ENCODE data around the gene DHODH.

DHODH gene

DNA sequence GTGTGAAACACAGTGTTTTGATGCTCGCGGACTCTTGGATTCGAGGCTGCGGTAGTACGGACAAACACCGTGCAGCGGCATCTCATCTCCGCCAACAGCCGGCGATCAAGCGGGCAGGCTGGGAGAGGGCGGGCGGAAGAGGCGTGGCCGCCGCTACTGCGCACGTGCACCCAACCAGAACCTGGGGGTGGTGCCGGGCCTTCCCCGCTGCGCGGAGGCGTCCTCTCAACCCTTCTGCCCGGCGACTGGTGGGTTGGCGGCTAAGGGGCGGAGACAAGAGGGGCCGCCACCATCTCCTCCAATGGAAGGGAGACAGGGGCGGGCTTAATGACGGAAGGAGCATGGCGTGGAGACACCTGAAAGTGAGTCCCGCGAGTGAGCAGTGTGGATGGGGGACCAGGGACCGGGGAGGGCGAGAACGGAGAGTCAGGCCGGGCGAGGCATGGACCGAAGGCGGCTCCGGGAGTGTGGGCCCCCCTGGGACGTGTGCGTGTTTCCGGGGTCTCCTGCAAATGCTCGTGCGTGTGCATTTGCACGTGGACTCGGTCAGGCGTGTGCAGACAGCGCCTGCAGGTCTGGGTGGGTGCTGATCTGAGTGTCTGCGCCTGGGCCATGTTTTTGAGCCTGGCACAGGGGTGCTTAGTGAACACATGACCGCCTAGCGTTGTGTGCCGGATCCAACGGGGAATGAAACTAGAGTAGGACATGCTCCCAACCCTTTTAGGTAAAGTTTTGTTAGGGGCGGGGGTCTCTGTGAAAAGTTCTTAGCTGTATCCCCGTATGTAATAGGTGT is at the start of gene DHODH:
DHODH (plus strand) TSS at position 321 of the 793 bp plus-strand sequence; CDS start at position 342, 21 bp downstream.
- peak; percentile 37; the same call in 1 of the 2 replicates for TF ChIP-seq ZFX (IDR thresholded peaks at IDR 0.05)
- TF ChIP-seq, protein P1, sequence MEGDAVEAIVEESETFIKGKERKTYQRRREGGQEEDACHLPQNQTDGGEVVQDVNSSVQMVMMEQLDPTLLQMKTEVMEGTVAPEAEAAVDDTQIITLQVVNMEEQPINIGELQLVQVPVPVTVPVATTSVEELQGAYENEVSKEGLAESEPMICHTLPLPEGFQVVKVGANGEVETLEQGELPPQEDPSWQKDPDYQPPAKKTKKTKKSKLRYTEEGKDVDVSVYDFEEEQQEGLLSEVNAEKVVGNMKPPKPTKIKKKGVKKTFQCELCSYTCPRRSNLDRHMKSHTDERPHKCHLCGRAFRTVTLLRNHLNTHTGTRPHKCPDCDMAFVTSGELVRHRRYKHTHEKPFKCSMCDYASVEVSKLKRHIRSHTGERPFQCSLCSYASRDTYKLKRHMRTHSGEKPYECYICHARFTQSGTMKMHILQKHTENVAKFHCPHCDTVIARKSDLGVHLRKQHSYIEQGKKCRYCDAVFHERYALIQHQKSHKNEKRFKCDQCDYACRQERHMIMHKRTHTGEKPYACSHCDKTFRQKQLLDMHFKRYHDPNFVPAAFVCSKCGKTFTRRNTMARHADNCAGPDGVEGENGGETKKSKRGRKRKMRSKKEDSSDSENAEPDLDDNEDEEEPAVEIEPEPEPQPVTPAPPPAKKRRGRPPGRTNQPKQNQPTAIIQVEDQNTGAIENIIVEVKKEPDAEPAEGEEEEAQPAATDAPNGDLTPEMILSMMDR (conservative IDR thresholded peaks at IDR 0.05) = no peak
- peak within 1 kb of the TSS; percentile 82 for H3K27ac ChIP-seq

DNA sequence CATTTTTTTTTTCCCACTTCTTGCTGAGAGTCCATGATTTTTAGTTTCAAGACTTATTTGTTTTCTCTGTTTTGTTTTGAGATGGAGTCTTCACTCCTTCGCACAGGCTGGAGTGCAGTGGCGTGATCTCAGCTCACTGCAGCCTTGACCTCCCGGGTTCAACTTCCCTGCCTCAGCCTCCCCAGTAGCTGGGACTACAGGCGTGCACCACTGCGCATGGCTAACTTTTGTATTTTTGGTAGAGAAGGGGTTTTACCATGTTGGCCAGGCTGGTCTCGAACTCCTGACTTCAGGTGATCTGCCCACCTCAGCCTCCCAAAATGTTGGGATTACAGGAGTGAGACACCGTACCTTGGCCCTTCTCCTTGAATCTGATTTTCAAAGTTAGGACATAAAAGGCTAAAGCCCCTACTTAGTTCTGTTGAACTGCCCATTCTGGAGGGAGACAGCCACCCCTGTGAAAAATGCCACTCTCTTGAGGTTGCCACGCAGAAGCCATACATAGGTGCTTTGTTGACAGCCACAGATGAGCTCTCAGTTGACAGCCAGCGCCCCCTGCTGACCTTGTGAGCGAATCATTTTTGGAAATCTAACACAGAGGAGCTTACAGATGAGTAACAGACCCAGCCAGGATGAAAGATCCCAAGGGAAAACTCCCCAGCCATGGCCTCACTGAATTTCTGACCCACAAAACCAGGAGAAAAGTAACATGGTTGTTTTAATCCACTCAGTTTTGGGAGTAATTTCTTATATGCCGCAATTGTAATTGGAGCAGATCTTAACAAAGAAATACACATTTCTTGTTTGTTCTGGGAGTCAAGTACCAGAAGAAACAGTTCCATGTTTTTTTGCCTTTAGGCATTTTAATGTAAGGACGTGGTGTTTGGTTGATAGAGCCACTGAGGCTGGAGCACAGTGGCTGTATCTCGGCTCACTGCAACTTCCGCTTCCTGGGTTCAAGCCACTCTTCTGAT is 47.2 kb upstream of the DHODH start:
- H3K27ac ChIP-seq = no peak overlapping the region

DNA sequence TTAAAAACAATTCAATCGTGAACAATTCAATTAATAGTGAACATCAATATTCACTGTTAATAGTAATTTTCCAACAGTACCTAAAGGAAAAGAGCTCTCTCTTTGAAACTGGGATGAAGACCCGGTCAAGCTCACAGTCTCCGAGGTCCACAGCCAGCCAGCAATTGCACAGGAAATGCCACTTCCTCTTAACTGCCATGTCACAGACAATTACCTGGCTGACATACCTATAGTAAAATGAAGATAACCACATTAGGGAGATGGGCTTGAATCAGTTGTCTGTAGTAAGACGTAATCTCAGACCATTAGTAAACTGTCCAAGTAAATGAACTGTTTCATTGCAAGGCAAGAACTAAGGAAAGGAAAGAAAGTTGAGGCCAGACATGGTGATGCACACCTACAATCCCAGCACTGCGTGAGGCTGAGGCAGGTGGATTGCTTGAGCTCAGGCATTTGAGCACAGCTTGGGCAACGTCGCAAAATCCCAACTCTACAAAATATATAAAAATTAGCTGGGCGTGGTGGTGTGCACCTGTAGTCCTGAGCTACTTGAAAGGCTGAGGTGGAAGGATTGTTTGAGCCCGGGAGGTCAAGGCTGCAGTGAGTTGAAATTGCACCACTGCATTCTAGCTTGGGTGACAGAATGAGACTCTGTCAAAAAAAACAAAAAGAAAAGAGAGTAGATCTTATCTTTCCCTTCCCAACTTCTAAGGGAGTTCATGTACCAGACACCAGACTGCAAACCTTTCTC is 45.2 kb upstream of the DHODH start:
- H3K27ac ChIP-seq = no peak overlapping the region
- no peak for TF ChIP-seq ZFX (IDR thresholded peaks at IDR 0.05)
- TF ChIP-seq, protein P1 (conservative IDR thresholded peaks at IDR 0.05) = no peak

More for the DNA sequence above, 47.2 kb upstream of the DHODH start:
- TF ChIP-seq, protein P1 (conservative IDR thresholded peaks at IDR 0.05) = peak; percentile 92
- TF ChIP-seq ZFX (IDR thresholded peaks at IDR 0.05) = no peak

DNA sequence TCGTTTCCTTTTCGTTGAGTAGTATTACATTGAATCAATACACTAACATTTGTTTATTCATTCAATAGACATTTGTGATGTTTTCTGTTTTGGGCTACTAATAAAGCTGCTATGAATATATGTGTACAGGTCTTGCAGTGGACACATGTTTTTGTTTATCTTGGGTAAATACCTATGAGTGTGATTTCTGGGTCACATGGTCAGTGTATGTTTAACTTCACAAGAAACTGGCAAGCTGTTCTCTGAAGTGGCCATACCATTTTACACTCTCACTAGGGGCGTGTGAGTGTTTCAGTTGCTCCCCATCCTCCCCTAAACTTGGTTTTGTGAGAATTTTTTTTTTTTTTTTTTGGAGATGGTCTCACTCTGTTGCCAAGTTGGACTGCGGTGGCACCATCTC is 43.3 kb upstream of the DHODH start:
- no peak overlapping the region for H3K27ac ChIP-seq
- TF ChIP-seq, protein P1 (conservative IDR thresholded peaks at IDR 0.05) = no peak
- no peak for TF ChIP-seq ZFX (IDR thresholded peaks at IDR 0.05)

DNA sequence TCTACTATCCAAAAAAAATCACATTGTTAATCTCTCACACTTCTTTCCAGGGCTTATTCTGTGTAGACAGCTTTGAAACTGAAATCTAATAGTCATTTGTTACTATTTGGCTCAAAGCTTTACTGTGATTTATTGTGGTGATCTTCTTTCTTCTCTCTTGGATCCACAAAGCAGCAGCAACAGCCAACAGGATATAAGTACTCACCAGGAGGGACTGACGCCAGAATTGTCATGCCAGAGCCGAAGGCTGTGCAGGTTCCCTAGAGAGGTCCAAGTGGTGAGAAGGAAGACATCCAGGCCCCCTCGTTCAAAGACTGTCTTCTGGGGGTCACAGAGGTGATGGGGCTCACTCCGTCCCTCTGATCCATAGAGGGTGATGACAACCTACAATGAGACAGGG is 41.6 kb upstream of the DHODH start:
- H3K27ac ChIP-seq = no peak overlapping the region
- no peak for TF ChIP-seq ZFX (IDR thresholded peaks at IDR 0.05)

DNA sequence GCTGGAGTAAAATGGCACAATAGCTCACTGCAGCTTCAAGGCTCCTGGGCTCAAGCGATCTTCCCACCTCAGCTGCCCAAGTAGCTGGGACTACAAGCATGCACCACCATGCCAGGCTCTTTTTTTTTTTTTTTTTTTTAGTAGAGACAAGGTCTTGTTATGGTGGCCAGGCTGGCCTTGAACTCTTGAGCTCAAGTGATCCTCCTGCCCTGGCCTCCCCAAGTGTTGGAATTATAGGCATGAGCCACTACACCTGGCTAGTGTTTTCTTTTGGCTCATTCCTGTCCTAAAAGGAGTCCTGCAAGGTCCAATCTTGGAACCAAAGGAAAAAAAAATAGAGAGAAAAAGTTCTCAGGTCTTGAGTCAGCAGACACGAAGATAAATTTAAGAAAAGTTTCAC is 39.2 kb upstream of the DHODH start:
- TF ChIP-seq, protein P1 (conservative IDR thresholded peaks at IDR 0.05) = no peak
- TF ChIP-seq ZFX (IDR thresholded peaks at IDR 0.05) = no peak
- H3K27ac ChIP-seq = no peak overlapping the region

DNA sequence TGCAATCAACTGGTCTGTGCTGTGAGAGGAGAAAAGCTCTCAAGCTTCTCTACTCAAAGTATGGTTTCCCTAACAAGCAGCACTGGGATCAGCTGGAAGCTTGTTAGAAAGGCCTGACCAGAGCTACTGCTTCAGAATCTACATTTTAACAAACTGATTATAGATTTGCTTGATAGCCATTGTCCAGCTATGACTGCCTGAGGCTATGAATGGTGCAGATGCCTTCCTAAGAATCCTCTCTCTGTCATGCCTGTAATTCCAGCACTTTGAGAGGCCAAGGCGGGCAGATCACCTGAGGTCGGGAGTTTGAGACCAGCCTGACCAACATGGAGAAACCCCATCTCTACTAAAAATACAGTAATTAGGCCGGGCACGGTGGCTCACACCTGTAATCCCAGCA is 37.0 kb upstream of the DHODH start:
- TF ChIP-seq ZFX (IDR thresholded peaks at IDR 0.05) = no peak
- TF ChIP-seq, protein P1 (conservative IDR thresholded peaks at IDR 0.05) = no peak
- no peak overlapping the region for H3K27ac ChIP-seq
